ENCODE measurements around the gene SRRD.
"Not testable (repeated sequence)": the region's sequence is repeated elsewhere in the genome, so short reads cannot be mapped to it uniquely, and the experiment has no call there.

SRRD gene, protein sequence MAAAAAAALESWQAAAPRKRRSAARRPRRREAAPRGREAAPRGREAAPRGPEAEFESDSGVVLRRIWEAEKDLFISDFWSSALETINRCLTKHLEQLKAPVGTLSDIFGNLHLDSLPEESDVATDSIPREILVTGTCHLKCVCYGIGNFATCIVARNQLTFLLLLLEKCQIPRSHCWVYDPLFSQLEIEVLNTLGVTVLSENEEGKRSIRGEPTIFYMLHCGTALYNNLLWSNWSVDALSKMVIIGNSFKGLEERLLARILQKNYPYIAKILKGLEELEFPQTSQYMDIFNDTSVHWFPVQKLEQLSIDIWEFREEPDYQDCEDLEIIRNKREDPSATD

GRCh38 chr22:26483439-26484359 lies at the start of gene SRRD, which contains the start of gene HPS4:
TSS of gene SRRD (plus strand) at chr22:26483877. CDS start at chr22:26483891, 14 bp downstream.
TSS of gene HPS4 (minus strand) at chr22:26483783. CDS start at chr22:26481762, 2,021 bp downstream.
- peaks cover 29% of the 10 kb centered on the region for H3K4me1 ChIP-seq (ENCODE audit: control insufficient read depth, insufficient read depth, low read length)
- no peaks in the 10 kb centered on the region for H3K9me3 ChIP-seq (ENCODE audit: control insufficient read depth, insufficient read depth, low read depth, low read length)
- peak within 1 kb of the TSS; percentile 80 for H3K27ac ChIP-seq (ENCODE audit: low read depth, low read length)
- peaks cover 46% of the 10 kb centered on the region for H3K36me3 ChIP-seq (ENCODE audit: control insufficient read depth, insufficient read depth, low read length)
- peak within 1 kb of the TSS; percentile 84 for H3K9ac ChIP-seq (ENCODE audit: low read length)
- no peaks in the 10 kb centered on the region for H3K27me3 ChIP-seq (ENCODE audit: control insufficient read depth, insufficient read depth, low read length)
- H3K4me3 ChIP-seq (ENCODE audit: low read depth, low read length): peak within 1 kb of the TSS; percentile 92

- no peak overlapping the region for H3K4me3 ChIP-seq (ENCODE audit: low read depth, low read length)
- H3K27me3 ChIP-seq (ENCODE audit: control insufficient read depth, insufficient read depth, low read length): peaks cover 5% of the 10 kb centered on the region
- H3K9ac ChIP-seq (ENCODE audit: low read length): no peak overlapping the region
- H3K9me3 ChIP-seq (ENCODE audit: control insufficient read depth, insufficient read depth, low read depth, low read length): no peaks in the 10 kb centered on the region
- H3K27ac ChIP-seq (ENCODE audit: low read depth, low read length): no peak overlapping the region
- no peaks in the 10 kb centered on the region for H3K4me1 ChIP-seq (ENCODE audit: control insufficient read depth, insufficient read depth, low read length)
- peaks cover 11% of the 10 kb centered on the region; the same call in 1 of the 2 replicates for H3K36me3 ChIP-seq (ENCODE audit: control insufficient read depth, insufficient read depth, low read length)
These were observed 48.2 kb upstream of the SRRD start for GRCh38 chr22:26435327-26436093.

DNA sequence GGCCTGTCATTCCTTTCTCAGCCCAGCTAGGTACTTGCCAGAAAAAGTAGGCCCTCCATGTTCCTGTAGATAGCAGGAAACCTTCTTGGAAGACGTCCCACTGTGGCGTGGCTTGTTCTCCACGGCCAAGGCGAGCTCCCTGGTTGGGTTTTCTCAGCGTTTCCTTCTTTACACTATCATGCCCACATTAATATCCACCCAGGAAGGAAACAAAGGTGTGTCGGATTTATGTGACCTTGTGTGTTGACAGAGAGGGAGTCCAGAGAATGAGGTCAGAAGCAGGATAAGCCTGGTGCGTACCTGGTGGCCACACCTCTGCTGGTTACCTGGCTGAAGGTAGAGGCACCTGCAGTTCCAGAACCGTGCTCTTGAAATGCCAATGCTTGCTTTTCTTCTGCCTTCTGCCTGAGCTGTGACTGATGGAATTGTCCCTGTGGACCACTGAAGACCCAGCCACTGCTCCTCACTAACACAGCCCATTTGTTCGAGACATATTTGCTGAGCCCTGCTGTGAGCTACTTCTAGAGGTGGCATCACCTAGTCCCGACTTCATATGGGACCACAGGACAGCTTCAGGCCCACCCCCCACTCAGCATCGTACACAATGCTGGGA lies 46.7 kb upstream of the SRRD start:
- no peaks in the 10 kb centered on the region for H3K27me3 ChIP-seq (ENCODE audit: control insufficient read depth, insufficient read depth, low read length)
- no peak overlapping the region for H3K4me3 ChIP-seq (ENCODE audit: low read depth, low read length)
- peaks cover 11% of the 10 kb centered on the region; the same call in 1 of the 2 replicates for H3K36me3 ChIP-seq (ENCODE audit: control insufficient read depth, insufficient read depth, low read length)
- H3K4me1 ChIP-seq (ENCODE audit: control insufficient read depth, insufficient read depth, low read length): no peaks in the 10 kb centered on the region
- H3K9me3 ChIP-seq (ENCODE audit: control insufficient read depth, insufficient read depth, low read depth, low read length): no peaks in the 10 kb centered on the region
- no peak overlapping the region for H3K27ac ChIP-seq (ENCODE audit: low read depth, low read length)
- H3K9ac ChIP-seq (ENCODE audit: low read length): no peak overlapping the region

- H3K27me3 ChIP-seq (ENCODE audit: control insufficient read depth, insufficient read depth, low read length): no peaks in the 10 kb centered on the region
- H3K4me3 ChIP-seq (ENCODE audit: low read depth, low read length): no peak overlapping the region
- no peaks in the 10 kb centered on the region for H3K9me3 ChIP-seq (ENCODE audit: control insufficient read depth, insufficient read depth, low read depth, low read length)
- H3K9ac ChIP-seq (ENCODE audit: low read length): no peak overlapping the region
- H3K4me1 ChIP-seq (ENCODE audit: control insufficient read depth, insufficient read depth, low read length): no peaks in the 10 kb centered on the region
- peaks cover 11% of the 10 kb centered on the region; the same call in 1 of the 2 replicates for H3K36me3 ChIP-seq (ENCODE audit: control insufficient read depth, insufficient read depth, low read length)
- H3K27ac ChIP-seq (ENCODE audit: low read depth, low read length): no peak overlapping the region
These were observed 45.8 kb upstream of the SRRD start for GRCh38 chr22:26437694-26438392.

DNA sequence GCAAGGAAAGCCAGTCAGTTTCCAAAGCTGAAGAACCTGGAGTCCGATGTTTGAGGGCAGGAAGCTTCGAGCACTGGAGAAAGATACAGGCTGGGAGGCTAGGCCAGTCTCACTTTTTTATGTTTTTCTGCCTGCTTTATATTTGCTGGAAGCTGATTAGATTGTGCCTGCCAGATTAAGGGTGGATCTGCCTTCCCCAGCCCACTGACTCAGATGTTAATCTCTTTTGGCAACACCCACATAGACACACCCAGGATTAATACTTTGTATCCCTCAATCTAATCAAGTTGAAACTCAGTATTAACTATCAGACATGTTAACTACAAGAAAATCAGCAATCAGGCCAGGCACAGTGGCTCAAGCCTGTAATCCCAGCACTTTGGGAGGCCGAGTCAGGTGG lies 44.9 kb upstream of the SRRD start:
- H3K36me3 ChIP-seq (ENCODE audit: control insufficient read depth, insufficient read depth, low read length); H3K4me1 ChIP-seq (ENCODE audit: control insufficient read depth, insufficient read depth, low read length); H3K4me3 ChIP-seq (ENCODE audit: low read depth, low read length); H3K9me3 ChIP-seq (ENCODE audit: control insufficient read depth, insufficient read depth, low read depth, low read length); H3K27ac ChIP-seq (ENCODE audit: low read depth, low read length); H3K9ac ChIP-seq (ENCODE audit: low read length); H3K27me3 ChIP-seq (ENCODE audit: control insufficient read depth, insufficient read depth, low read length): not testable (repeated sequence)

DNA sequence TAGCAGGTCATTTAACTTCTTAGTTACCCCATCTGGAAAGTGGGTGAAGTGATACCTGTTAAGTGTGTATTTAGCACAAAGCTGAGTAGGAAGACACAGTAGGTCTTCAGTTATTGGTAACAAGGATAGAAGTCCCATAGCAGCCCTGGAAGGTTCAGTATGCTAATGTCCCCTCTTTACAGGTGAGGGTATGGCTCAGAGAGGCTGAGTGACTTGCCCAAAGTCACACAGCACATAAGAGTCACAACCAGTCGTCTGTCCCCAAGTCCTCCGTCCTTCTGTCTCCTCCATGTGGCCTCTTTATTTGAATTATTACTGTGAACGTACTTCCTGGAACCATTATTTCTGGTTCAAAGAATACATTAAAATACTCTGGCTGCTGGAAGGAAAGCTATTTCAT lies 44.1 kb upstream of the SRRD start:
- H3K4me1 ChIP-seq (ENCODE audit: control insufficient read depth, insufficient read depth, low read length): no peaks in the 10 kb centered on the region
- H3K27me3 ChIP-seq (ENCODE audit: control insufficient read depth, insufficient read depth, low read length): no peaks in the 10 kb centered on the region
- no peak overlapping the region for H3K9ac ChIP-seq (ENCODE audit: low read length)
- no peaks in the 10 kb centered on the region for H3K9me3 ChIP-seq (ENCODE audit: control insufficient read depth, insufficient read depth, low read depth, low read length)
- H3K4me3 ChIP-seq (ENCODE audit: low read depth, low read length): no peak overlapping the region
- no peak overlapping the region for H3K27ac ChIP-seq (ENCODE audit: low read depth, low read length)
- H3K36me3 ChIP-seq (ENCODE audit: control insufficient read depth, insufficient read depth, low read length): no peaks in the 10 kb centered on the region; the same call in 1 of the 2 replicates

DNA sequence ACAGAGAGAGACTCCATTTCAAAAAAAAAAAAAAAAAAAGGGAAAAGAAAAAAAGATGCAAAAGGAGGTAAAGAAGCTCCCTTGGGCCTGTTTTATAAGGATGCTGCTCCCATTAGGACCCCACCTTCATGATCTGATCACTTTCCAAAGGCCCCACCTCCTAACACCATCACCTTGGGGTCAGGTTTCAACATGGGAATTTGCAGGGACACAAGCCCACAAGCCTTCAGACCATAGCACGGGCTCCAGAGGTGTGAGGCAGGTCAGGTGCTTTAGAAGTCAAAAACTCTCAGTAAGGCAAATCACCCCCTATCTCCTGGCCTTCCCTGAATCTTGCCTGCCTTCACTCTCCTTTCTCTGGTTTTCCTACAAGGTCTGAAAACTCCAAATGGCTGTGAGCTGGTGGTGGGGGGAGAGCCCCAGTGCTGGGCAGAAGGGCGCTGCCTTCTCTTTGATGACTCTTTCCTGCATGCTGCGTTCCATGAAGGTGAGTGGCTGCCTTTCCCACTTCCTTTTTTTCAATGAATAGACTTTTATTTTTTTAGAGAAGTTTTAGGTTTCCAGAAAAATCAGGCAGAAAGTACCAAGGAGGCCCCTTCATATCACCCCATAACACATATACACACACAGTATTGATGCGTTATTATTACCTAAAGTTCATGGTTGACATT lies 41.5 kb upstream of the SRRD start:
- H3K9me3 ChIP-seq (ENCODE audit: control insufficient read depth, insufficient read depth, low read depth, low read length): no peaks in the 10 kb centered on the region
- H3K36me3 ChIP-seq (ENCODE audit: control insufficient read depth, insufficient read depth, low read length): no peaks in the 10 kb centered on the region; the same call in 1 of the 2 replicates
- no peaks in the 10 kb centered on the region for H3K27me3 ChIP-seq (ENCODE audit: control insufficient read depth, insufficient read depth, low read length)
- no peak overlapping the region for H3K9ac ChIP-seq (ENCODE audit: low read length)
- no peaks in the 10 kb centered on the region for H3K4me1 ChIP-seq (ENCODE audit: control insufficient read depth, insufficient read depth, low read length)
- H3K4me3 ChIP-seq (ENCODE audit: low read depth, low read length): no peak overlapping the region
- no peak overlapping the region for H3K27ac ChIP-seq (ENCODE audit: low read depth, low read length)

GRCh38 chr22:26443901-26444690 lies 39.6 kb upstream of the SRRD start:
- Histone ChIP-seq H3K9me3 (ENCODE audit: control insufficient read depth, insufficient read depth, low read depth, low read length) (no peaks in the 10 kb centered on the region), H3K27me3 (ENCODE audit: control insufficient read depth, insufficient read depth, low read length) (no peaks in the 10 kb centered on the region), H3K36me3 (ENCODE audit: control insufficient read depth, insufficient read depth, low read length) (no peaks in the 10 kb centered on the region; the same call in 1 of the 2 replicates), H3K27ac (ENCODE audit: low read depth, low read length) (no peak overlapping the region), H3K9ac (ENCODE audit: low read length) (no peak overlapping the region), H3K4me1 (ENCODE audit: control insufficient read depth, insufficient read depth, low read length) (no peaks in the 10 kb centered on the region), H3K4me3 (ENCODE audit: low read depth, low read length) (no peak overlapping the region)

DNA sequence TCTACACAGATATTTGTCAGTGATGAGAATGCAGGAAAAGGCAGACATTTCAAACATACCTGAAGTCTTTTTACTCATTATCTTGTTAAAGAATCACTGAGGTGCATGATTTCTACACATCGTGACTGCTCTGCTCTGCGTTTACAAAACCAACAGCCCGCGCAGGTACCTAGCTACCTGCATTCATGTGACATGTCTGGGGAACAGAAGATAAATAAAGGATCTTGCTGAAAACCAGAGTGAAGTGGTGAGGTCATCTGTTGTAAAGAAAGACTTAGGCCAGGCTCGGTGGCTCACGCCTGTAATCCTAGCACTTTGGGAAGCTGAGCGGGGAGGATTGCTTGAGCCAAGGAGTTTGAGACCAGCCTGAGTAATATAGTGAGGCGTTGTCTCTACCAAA lies 38.9 kb upstream of the SRRD start:
- H3K9me3 ChIP-seq (ENCODE audit: control insufficient read depth, insufficient read depth, low read depth, low read length): no peaks in the 10 kb centered on the region
- no peak overlapping the region for H3K27ac ChIP-seq (ENCODE audit: low read depth, low read length)
- no peaks in the 10 kb centered on the region for H3K27me3 ChIP-seq (ENCODE audit: control insufficient read depth, insufficient read depth, low read length)
- no peak overlapping the region for H3K4me3 ChIP-seq (ENCODE audit: low read depth, low read length)
- no peaks in the 10 kb centered on the region for H3K4me1 ChIP-seq (ENCODE audit: control insufficient read depth, insufficient read depth, low read length)
- H3K36me3 ChIP-seq (ENCODE audit: control insufficient read depth, insufficient read depth, low read length): no peaks in the 10 kb centered on the region; the same call in 1 of the 2 replicates
- no peak overlapping the region for H3K9ac ChIP-seq (ENCODE audit: low read length)
